IMR-90 (cell line): ENCODE measurements around the gene SYDE2. TPM values are rescaled to one million over a fixed set of nuclear protein-coding genes. Genes with fewer than 3 reads are reported as not detected.

ENCODE experiments used
- ATAC-seq: fragments of 200-7000 bp; cut with Tn5 transposase; 2 replicates; pipeline ENCODE4 v1.9.1; 2020; ENCODE audit warnings: low read depth, mild to moderate bottlenecking, moderate library complexity
- BruUV-seq: library from RNA; stranded (reverse); fragments of 400-500 nt; replicated peaks from 2 replicates; lab custom pipeline; 2021; lab: Mats Ljungman, UMichigan
- CTCF ChIA-PET: fragments of 300-600 bp; formaldehyde crosslinking; extraction: SDS; loops from one replicate; lab custom pipeline; 2021; ENCODE audit warnings: antibody characterized with exemption; lab: Yijun Ruan, JAX
- POLR2A ChIA-PET: fragments of 300-600 bp; sonication (Branson Sonifier 250); formaldehyde crosslinking; loops from one replicate; lab custom pipeline; 2022; ENCODE audit warnings: antibody characterized with exemption; ENCODE audit not compliant: unreplicated experiment; lab: Charles Lee
- DNase-seq: peaks from one replicate; pipeline ENCODE4 v3.0.0; 2013
- H2AFZ ChIP-seq: replicated peaks from 2 replicates; pipeline ENCODE3; 2013; ENCODE audit warnings: low read length, mild to moderate bottlenecking; ENCODE audit not compliant: poor library complexity
- H2AK5ac ChIP-seq: 2 replicates; pipeline ENCODE4 v1.6.1; 2013; ENCODE audit warnings: low read depth, low read length, inconsistent platforms
- H2AK9ac ChIP-seq: replicated peaks from 2 replicates; pipeline ENCODE3; 2013; ENCODE audit warnings: mild to moderate bottlenecking, low read depth, low read length, moderate library complexity; ENCODE audit not compliant: poor library complexity
- H2BK120ac ChIP-seq: 2 replicates; pipeline ENCODE4 v1.6.1; 2013; ENCODE audit warnings: low read depth, low read length, inconsistent platforms
- H2BK15ac ChIP-seq: 3 replicates; pipeline ENCODE4 v1.6.1; 2013; ENCODE audit warnings: low read depth, low read length, inconsistent platforms
- H2BK20ac ChIP-seq: 2 replicates; pipeline ENCODE4 v1.6.1; 2013; ENCODE audit warnings: low read depth, mild to moderate bottlenecking, inconsistent platforms, low read length, moderate library complexity
- H2BK5ac ChIP-seq: 2 replicates; pipeline ENCODE4 v1.6.1; 2013; ENCODE audit warnings: mild to moderate bottlenecking, low read depth, low read length, inconsistent platforms; ENCODE audit not compliant: poor library complexity, severe bottlenecking
- H3K14ac ChIP-seq: replicated peaks from 2 replicates; pipeline ENCODE4 v1.6.1; 2013; ENCODE audit warnings: low read depth, low read length, inconsistent platforms
- H3K18ac ChIP-seq: 2 replicates; pipeline ENCODE4 v1.6.1; 2013; ENCODE audit warnings: low read depth, low read length, control low read depth
- H3K23ac ChIP-seq: 2 replicates; pipeline ENCODE4 v1.6.1; 2013; ENCODE audit warnings: low read depth, low read length, inconsistent platforms
- H3K27ac ChIP-seq: 2 replicates; pipeline ENCODE4 v1.5.1; 2013; ENCODE audit warnings: mild to moderate bottlenecking, control low read depth, low read length; ENCODE audit not compliant: insufficient read depth
- H3K27me3 ChIP-seq: 2 replicates; pipeline ENCODE4 v1.6.1; 2013; ENCODE audit warnings: low read length; ENCODE audit not compliant: control insufficient read depth, insufficient read depth
- H3K36me3 ChIP-seq: 2 replicates; pipeline ENCODE4 v1.6.1; 2013; ENCODE audit warnings: low read length, mixed read lengths; ENCODE audit not compliant: control insufficient read depth, insufficient read depth
- H3K4ac ChIP-seq: 2 replicates; pipeline ENCODE4 v1.6.1; 2013; ENCODE audit warnings: low read depth, low read length, inconsistent platforms
- H3K4me1 ChIP-seq: 2 replicates; pipeline ENCODE4 v1.6.1; 2013; ENCODE audit warnings: low read length, mixed read lengths; ENCODE audit not compliant: control insufficient read depth, insufficient read depth
- H3K4me2 ChIP-seq: 2 replicates; pipeline ENCODE4 v1.6.1; 2013; ENCODE audit warnings: low read depth, mild to moderate bottlenecking, control low read depth, low read length, moderate library complexity
- H3K4me3 ChIP-seq: 2 replicates; pipeline ENCODE4 v1.5.1; 2013; ENCODE audit warnings: low read depth, mild to moderate bottlenecking, control low read depth, low read length, moderate library complexity; ENCODE audit not compliant: insufficient read depth
- H3K56ac ChIP-seq: 2 replicates; pipeline ENCODE4 v1.6.1; 2013; ENCODE audit warnings: low read length, inconsistent platforms; ENCODE audit not compliant: insufficient read depth; ENCODE audit errors: extremely low read depth
- H3K79me1 ChIP-seq, 2 experiments: 2 replicates each; pipeline ENCODE4 v1.6.1; 2013; ENCODE audit warnings: low read length in 2 of 2, inconsistent platforms in 1 of 2, low read depth in 1 of 2
- H3K9ac ChIP-seq: 2 replicates; pipeline ENCODE4 v1.6.1; 2013; ENCODE audit warnings: low read depth, low read length, control low read depth
- H3K9me1 ChIP-seq: 2 replicates; pipeline ENCODE4 v1.6.1; 2013; ENCODE audit warnings: low read length, inconsistent platforms; ENCODE audit not compliant: insufficient read depth
- H3K9me3 ChIP-seq: 2 replicates; pipeline ENCODE4 v1.6.1; 2013; ENCODE audit warnings: low read length; ENCODE audit not compliant: control insufficient read depth, insufficient read depth
- H4K20me1 ChIP-seq: 2 replicates; pipeline ENCODE4 v1.6.1; 2013; ENCODE audit warnings: low read length, inconsistent platforms; ENCODE audit not compliant: insufficient read depth
- H4K5ac ChIP-seq: 2 replicates; pipeline ENCODE4 v1.6.1; 2013; ENCODE audit warnings: mild to moderate bottlenecking, low read depth, low read length, control low read depth
- H4K8ac ChIP-seq, 2 experiments: 2 replicates each; pipeline ENCODE4 v1.6.1; 2013; ENCODE audit warnings: low read depth in 2 of 2, low read length in 2 of 2, control low read depth in 1 of 2, inconsistent platforms in 1 of 2
- H4K91ac ChIP-seq: 2 replicates; pipeline ENCODE4 v1.6.1; 2013; ENCODE audit warnings: low read depth, low read length, inconsistent platforms; ENCODE audit not compliant: insufficient read depth
- BHLHE40 ChIP-seq: fragments of 150-350 bp; IDR thresholded peaks from 2 replicates; pipeline ENCODE4 v1.6.1; 2016; ENCODE audit warnings: mild to moderate bottlenecking, low read depth, low read length
- CHD1 ChIP-seq: IDR thresholded peaks from 2 replicates; pipeline ENCODE4 v1.6.1; 2012; ENCODE audit warnings: low read depth, low read length, improper control_type of control experiment
- NFE2L2 ChIP-seq: fragments of 150-350 bp; IDR thresholded peaks from 2 replicates; pipeline ENCODE4 v1.6.1; 2016; ENCODE audit warnings: low read depth, mild to moderate bottlenecking, low read length
- RCOR1 ChIP-seq: IDR thresholded peaks from 2 replicates; pipeline ENCODE4 v1.6.1; 2012; ENCODE audit warnings: mild to moderate bottlenecking, low read length, improper control_type of control experiment; ENCODE audit not compliant: insufficient replicate concordance
- WGBS, 2 experiments: methylation state at CpG; one replicate each; pipeline versions ENCODE4 v1.1.5 to v1.1.7; 2013; ENCODE audit warnings: missing lambda C conversion rate in 2 of 2; ENCODE audit not compliant: insufficient read length in 1 of 2; ENCODE audit errors: extremely low coverage in 2 of 2; 5-methylcytosine and 5-hydroxymethylcytosine counted together
- dilution Hi-C: fragments of 300-500 bp; cut with HindIII; formaldehyde crosslinking; loops from one replicate; pipeline ENCODE4 v1.14.3; 2018; ENCODE audit warnings: low sequenced_read_pairs; ENCODE audit not compliant: unreplicated experiment
- in situ Hi-C: fragments of 300-500 bp; cut with MboI; formaldehyde crosslinking; loops from 3 replicates; pipeline ENCODE4 v1.14.3; 2019; ENCODE audit warnings: low sequenced_read_pairs, inconsistent platforms, mixed read lengths
- intact Hi-C: fragments of 100-400 bp; cut with micrococcal nuclease; formaldehyde crosslinking; loops from 2 replicates; pipeline ENCODE4 v1.10.0; 2022
- polyA plus RNA-seq, 3 experiments: library from polyadenylated mRNA; depleted of rRNA; stranded (reverse); fragments of >200 nt; gene quantifications; 2 replicates each; pipeline ENCODE4 v1.2.3, GENCODE V29; 2012; ENCODE audit warnings: low replicate concordance in 1 of 3
- total RNA-seq: library from RNA; depleted of rRNA; stranded (reverse); fragments of >200 nt; gene quantifications from 2 replicates; pipeline ENCODE4 v1.2.3, GENCODE V29; 2012
- TF ChIP-seq, protein P1 (sequence below): fragments of 150-350 bp; IDR thresholded peaks from 2 replicates; pipeline ENCODE4 v1.6.1; 2016; ENCODE audit warnings: low read depth, mild to moderate bottlenecking, low read length, moderate library complexity, borderline replicate concordance

The SYDE2 gene
- total and polyA plus RNA-seq, 2 of the 4 experiments (the other 2 are of a cell fraction): 1.8 to 10.0 TPM

DNA sequence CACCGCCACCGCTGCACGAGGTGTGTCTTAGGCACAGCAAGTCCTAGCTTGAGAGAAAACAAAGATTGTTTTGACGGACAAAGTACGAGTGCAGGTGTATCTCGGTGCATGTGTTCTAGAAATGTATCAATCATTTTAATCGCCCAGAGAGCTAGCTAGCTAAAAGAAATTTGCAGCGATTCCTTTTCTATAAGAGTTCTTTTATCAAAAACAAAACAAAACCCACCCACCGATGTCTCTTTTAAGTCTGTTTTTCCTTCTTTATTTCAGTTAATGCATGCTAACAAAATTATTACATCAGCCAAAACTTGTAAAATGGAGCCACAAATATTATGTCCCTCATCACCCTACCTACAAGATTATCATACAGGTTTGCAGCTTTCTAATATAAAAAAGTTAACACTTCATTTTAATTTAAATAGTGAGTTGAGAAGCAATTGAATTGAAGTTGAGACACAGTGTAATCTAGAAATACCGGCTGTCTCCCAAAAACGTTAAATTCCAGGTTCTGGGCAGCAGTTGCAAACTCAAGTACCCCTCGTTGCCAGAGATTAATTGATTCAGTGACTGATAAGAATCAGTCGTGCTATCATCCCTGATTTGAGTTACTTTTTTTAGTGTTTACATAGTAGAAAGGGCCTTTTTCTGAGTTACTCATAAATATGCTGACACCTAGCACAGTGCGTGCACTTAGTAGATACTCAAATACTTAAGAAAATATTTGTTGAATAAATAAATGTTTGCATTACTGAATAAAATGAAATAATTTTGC is 1.5 kb upstream of the SYDE2 start:
- Histone ChIP-seq H2AK9ac (peak overlapping the region; percentile 98), H3K4me3 (peak overlapping the region; percentile 73), H2BK20ac (peak overlapping the region; percentile 94), H3K36me3 (no peaks in the 10 kb centered on the region), H2AK5ac (peak overlapping the region; percentile 94), H4K5ac (peak overlapping the region; percentile 98), H2BK15ac (peak overlapping the region; percentile 97), H3K4me2 (peak overlapping the region; percentile 99), H3K23ac (peak overlapping the region; percentile 99), H4K91ac (peak overlapping the region; percentile 93), H3K4me1 (peaks cover 6% of the 10 kb centered on the region), H3K9ac (peak overlapping the region; percentile 99), H3K27ac (peak overlapping the region; percentile 88), H3K79me1 (peaks cover 3 to 15% of the 10 kb centered on the region in 2 experiments), H3K56ac (peak overlapping the region; percentile 95; the same call in 1 of the 2 replicates), H4K20me1 (no peaks in the 10 kb centered on the region; the same call in 1 of the 2 replicates), H3K18ac (peak overlapping the region; percentile 79), H2BK120ac (peak overlapping the region; percentile 94), H3K9me1 (no peaks in the 10 kb centered on the region), H2BK5ac (peak overlapping the region; percentile 80), H4K8ac (peak overlapping the region; percentile 86 to 92), H3K14ac (peak overlapping the region; percentile 98), H3K4ac (peak overlapping the region; percentile 98), H2AFZ (peak overlapping the region; percentile 97), H3K27me3 (no peaks in the 10 kb centered on the region), H3K9me3 (no peaks in the 10 kb centered on the region)
- ATAC-seq (no peak), DNase-seq (no peak)
- ChIA-PET CTCF (interaction anchor here (0.9 kb wide), 1 partner anchor 92 kb away, joined by 3 read pairs; no protein-coding TSS in a partner anchor), POLR2A (interaction anchor here (0.5 kb wide), 1 partner anchor 628 kb away, joined by 5 read pairs; the partner anchor contains the start of gene CTBS)
- in situ Hi-C loops (no loop called here), dilution Hi-C loops (no loop called here), intact Hi-C loops (no loop called here)
- TSS peak; percentile 66 for BruUV-seq
- TF ChIP-seq, protein P1, sequence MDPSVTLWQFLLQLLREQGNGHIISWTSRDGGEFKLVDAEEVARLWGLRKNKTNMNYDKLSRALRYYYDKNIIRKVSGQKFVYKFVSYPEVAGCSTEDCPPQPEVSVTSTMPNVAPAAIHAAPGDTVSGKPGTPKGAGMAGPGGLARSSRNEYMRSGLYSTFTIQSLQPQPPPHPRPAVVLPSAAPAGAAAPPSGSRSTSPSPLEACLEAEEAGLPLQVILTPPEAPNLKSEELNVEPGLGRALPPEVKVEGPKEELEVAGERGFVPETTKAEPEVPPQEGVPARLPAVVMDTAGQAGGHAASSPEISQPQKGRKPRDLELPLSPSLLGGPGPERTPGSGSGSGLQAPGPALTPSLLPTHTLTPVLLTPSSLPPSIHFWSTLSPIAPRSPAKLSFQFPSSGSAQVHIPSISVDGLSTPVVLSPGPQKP: no peak
- TF ChIP-seq NFE2L2: no peak
- TF ChIP-seq BHLHE40: no peak
- TF ChIP-seq RCOR1: no peak
- no peak for TF ChIP-seq CHD1
- WGBS, 2 experiments: 48% methylated on average over 3 of the region's 14 CpGs; no CpG with 5 or more reads in 1 of the 2 experiments
